Measurements from ENCODE around the gene PRR35.

Gene PRR35

DNA sequence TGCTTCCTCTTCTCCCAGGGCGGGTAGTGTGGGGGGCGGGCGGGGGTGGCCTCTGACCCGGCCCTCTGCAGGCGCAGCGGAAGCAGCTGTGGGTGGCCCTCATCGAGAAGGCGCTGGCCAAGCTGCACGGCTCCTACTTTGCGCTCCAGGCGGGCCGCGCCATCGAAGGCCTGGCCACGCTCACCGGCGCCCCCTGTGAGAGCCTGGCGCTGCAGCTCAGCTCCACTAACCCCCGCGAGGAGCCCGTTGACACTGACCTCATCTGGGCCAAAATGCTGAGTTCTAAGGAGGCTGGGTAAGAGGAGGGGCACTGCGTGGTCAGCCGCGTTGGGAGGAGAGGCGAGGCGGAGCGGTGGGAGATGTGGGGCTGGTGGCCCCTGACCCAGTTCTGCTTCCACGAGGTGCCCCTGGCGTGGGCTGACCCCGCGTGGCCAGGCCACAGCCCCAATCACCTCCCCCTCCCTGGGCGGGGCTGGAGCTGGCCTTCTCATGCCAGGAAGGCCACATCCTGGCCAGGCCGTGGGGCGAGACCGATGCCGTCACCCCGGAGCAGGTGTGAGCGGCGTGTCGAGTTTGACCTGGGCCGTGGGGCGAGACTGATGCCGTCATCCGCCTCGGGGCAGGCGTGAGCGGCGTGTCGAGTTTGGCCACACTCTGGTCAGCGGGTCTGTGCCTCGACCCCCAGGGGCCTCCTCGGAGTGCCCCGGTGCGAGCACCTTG, 10.5 kb upstream of the PRR35 start:
- DNase-seq = no peak

- DNase-seq = no peak
Observed at GRCh38 chr16:551210-551609, 9.0 kb upstream of the PRR35 start.

GRCh38 chr16:552171-552570, 8.0 kb upstream of the PRR35 start:
- DNase-seq = no peak

DNA sequence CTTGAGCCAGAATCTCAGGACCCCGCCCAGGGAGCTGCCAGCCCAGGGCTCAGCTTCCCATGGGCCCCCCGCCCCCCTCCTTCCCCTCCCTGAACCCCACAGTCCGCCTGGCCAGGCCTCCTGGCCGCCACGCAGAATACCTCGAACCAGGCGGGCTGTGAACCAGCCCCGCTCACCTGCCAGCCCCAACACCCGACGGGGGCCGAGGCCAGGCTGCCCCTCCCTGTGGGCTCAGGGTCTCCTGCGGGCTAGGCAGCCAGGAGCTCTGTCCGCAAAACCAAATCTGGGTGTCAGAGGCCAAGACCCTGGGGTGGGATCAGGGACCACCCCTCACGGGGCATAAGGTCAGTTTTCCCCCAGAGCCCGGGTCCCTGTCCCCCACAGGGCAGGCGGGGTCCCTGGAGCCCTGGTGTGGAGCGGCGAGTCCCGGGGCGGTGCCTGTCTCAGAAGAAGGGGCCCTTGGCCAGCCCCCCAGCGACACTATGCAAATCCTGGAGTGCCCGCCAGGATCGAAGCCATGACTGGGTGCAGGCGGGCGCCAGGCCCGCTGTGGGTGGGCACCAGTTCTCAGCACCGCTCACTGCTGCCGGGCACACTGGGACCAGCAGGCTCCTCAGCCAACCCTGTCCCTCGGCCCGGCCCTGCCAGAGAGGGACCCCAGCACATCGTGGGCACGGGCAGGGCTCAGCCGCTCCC, 6.4 kb upstream of the PRR35 start:
- DNase-seq = no peak

DNA sequence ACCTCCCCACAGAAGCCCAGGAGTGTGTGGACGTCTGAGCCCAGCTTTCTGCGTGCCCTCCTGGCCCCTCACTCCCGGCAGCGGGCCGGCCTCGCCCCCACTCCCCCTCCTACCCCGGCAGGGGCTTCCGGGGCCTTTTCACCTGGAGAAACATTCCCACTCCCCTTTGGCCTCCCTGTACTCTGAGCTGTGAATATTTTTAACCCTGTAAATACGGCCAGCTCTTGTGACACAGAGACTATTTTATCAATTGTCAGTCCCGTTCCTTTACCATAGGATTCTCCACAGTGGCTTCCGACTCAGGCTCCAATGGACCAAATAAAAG, 5.9 kb upstream of the PRR35 start:
- DNase-seq = no peak

GRCh38 chr16:554640-555365, 5.4 kb upstream of the PRR35 start:
- no peak for DNase-seq

GRCh38 chr16:555528-556473, 4.4 kb upstream of the PRR35 start:
- DNase-seq = no peak

DNA sequence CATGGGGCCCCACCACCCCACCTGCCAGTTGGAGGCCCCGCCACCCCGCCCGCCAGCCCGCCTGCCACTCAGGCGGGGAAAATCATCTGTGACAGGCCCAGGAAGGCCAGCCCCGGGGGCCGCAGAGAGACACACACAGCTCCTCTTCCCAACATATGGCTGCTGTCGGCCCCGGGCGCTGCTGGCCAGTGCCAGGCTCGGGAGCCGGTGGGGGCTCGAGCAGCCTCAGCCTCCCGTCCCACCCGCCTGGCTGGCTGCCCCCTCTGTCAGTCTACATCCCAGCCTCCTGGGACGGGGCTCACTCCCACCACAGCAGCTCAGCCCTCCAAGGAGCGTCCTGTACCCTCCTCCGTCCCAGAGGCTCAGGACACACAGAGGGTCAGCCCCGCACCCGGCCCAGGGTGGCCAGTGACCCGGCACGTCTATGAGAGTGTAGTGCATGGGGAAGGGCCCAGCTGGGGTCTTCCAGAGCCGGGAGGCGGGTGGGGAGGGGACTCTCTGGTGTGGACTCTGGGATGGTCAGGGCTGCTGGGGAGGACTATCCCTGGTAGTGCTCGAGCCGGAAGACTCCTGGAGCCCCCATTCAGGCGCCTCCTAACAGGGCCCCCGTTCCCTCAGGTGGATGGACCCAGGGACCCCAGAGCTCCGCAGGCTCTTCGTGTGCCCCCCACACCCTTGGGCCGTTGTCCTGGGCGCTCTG, 3.6 kb upstream of the PRR35 start:
- DNase-seq = no peak

DNA sequence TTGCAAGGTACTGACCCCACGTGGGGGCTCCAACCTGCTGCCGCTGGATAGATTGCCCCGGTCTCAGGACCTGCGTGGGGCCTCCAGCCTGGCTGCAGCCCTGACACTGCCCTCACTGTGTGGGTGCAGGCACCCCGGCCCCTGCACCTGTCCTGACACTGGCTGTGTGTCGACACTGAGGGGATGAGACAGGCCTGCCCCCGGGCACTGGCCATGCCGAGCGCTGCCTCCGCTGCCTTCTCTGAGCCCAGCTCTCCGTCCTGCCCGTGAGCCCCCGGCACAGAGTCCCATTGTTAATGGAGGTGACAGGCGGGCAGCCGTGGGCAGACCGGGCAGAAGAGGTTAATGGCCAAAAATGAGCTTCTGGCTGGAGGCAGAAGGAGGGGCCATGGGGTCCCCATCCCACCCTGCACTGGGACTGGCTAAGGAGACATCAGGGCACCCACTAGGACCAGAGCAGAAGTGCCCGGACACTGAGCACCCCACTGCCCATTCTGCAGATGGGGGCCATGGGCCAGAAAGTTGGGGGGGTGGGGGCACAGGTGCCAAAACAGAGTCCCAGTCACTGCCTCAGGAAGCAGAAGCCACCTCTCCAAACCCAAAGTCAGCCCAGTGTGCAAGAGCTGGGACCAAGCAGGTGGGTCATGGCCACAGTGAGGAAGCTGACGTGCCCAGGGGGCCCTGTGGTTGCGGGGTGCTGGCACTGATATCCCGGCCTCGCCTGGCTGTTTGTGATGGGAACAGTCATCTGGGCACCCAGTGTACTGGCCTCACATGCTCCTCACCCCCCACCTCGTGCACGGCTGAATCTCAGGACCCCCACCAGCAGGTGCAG, 2.5 kb upstream of the PRR35 start:
- no peak for DNase-seq

- DNase-seq = no peak
Observed at GRCh38 chr16:558298-559020, 1.7 kb upstream of the PRR35 start.

DNA sequence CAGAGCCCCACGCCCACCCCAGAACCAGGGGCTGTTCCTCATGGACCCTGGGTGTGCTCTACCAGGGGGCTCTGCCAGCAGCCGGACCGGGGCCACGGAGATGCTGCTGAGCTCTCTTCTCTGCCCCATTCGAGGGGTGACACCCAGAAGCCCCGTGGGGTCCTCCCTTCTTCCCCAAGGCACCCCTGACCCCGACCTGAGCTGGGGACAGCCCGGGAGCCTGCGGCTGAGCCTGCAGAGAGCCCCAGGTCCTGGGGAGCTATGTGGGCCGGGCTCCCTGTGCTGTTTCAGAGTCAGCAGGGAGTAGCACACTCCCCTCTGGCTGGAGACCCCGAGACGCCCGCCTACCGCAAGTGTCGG, 1.2 kb upstream of the PRR35 start:
- no peak for DNase-seq

DNA sequence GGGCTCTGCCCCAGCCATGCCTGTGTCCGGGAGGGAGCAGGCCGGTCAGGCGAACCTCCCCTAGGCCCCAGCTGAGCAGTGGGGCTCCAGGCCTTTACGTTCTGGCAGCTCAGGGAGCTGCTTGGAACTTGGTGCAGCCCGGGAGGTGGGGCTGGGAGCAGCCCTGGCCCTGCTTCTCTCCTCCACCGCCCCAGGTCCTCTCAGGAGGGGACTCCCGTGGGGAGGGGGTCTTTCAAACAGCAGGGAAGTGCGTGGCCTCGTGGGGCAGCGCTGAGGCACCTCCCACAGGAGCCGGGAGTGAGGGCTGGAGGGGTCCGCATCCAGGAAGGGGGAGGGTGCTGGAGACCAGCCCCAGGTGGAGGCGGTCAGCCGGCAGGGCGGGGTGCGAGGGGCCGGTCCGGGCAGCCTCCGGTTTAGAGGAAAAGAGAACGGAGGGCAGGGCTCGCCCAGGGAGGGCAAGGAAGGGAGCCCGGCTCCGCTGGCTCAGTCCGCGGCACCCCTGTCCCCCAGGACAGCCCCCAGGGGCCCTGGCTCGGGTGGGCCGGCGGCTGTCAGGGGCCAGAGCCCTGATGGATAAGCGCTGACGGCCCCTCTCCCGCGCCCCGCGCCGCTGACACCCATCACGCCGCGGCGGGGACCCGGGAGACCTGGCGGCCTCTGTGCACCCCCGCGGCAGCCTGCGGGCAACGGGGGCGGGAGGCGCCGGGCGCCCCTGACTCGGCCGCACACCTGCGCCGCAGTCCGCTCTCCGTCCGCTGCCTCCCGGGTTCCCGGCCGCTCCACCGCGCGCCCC, 587 bp upstream of the PRR35 start:
- no peak for DNase-seq

DNA sequence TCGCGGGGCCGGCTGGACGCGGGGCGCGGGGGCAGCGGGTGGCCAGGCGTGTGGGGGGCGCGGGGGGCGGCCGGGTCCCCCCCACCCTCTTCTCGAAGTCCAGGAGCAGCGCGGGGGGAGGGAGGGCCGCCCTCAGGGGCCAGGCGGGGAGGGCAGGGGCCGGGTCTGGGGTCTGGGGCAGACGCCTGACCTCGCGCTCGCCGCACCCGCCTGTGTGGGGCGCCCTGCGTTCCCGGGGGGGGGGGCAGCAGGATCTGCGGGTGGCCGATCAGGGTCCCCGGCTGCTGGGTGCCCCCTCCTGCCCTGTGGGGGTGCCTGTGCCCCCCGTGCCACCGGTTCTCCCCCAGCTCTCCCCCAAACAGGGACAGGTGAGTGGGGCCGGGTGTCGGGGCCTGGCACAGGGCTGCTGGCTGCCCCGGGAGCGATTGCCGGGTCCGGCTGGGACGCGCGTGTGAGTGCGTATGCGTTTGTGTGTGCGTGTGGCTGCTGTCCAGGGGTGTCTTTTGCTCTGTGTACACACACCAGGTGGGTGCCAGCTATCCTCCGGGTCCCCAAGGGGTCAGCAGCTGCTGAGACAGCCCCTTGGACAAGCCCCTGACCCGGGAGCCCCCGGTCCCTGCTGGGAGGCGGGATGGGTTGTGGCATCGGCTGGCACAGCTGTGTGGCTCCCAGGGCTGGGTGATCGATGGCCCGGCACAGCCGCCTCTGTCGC, 663 bp downstream of the PRR35 start:
- DNase-seq = no peak

GRCh38 chr16:561413-561794, 1.2 kb downstream of the PRR35 start:
- DNase-seq = no peak

DNA sequence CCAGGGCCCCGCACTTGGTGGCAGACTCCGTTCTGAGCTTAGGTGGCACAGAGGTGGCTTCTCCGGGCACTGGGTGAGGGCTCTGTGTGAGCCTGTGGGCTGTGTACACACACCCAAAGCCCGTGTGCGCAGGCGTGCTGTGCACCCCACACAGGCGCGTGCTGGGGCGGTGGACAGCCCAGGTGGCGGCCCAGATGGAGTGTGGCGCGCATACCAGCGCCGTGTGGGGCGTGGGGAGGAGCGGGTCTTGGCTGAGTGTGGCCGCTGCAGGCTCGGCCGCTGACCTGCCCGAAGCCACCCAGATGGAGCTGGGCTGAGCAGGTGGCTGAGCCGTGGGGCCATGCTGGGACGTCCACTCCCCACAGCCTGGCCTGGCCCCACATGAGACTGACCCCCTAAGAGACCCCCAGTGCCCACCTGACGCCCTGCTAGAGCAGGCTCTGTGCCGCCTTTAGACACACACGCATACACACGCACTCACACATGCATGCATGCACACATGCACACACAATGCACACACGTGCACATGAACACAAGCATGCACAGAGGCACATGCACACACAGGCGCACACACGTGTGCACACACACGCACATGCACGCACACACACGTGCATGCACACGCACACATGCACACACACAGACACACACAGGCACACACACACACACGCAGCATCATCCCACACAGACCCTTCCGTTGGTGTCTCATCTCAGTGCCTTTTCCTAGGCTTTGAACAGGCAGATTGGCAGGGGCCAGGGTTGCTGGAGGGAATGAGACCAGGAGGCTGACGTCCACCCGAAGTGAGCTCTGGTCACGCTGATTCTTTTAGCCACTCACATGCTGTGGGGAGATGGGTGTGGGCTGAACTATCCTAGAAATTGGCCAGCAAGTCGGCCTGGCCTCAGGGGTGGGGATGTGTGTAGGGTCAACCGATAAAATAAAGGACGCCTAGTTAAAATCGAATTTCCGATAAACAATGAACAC, 2.1 kb downstream of the PRR35 start:
- DNase-seq = no peak

GRCh38 chr16:563072-563644, 3.0 kb downstream of the PRR35 start:
- DNase-seq = no peak

- DNase-seq = no peak
Observed at GRCh38 chr16:564690-565418, 4.7 kb downstream of the PRR35 start.

All from NCI-H146 (cell line).